ENCODE data around the gene SYTL1. TPM values are rescaled to one million over a fixed set of nuclear protein-coding genes. Genes with fewer than 3 reads are reported as not detected.
A peak's percentile ranks its signal among the peaks of the same experiment; 100 is the strongest.

Gene SYTL1
- total and polyA plus RNA-seq, 2 donors = 49.4 to 167 TPM

DNA sequence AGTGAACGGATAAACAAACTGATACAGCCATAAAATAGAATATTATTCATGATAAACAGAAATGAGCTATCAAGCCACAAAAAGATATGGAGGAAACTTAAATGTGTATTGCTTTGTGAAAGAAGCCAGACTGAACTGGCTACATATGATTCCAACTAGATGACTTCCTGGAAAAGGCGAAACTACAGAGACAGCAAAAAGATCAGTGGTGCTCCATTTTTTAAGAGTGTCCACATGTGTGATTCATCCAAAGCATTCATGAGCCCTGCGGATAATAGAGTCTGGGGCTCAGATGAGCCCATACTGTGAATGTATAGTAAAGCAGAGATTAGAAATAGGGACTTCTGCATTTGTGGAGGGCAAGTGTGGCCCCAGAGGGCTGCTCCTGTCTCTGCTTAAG, 27.7 kb upstream of the SYTL1 start:
- Histone ChIP-seq H3K27me3 (ENCODE audit: control insufficient read depth in 2 of 2, insufficient read depth in 1 of 2, low read length in 1 of 2) (no peaks in the 10 kb centered on the region), H3K36me3 (ENCODE audit: control insufficient read depth in 2 of 2, insufficient read depth in 2 of 2, low read length in 1 of 2) (no peaks in the 10 kb centered on the region), H3K4me3 (ENCODE audit: low read length in 2 of 2) (no peak overlapping the region), H3K4me1 (ENCODE audit: control insufficient read depth in 2 of 2, insufficient read depth in 2 of 2, low read length in 2 of 2) (no peaks in the 10 kb centered on the region), H3K9me3 (ENCODE audit: control insufficient read depth in 2 of 2, insufficient read depth in 1 of 2, low read length in 1 of 2) (no peaks in the 10 kb centered on the region), H3K27ac (ENCODE audit: low read depth in 1 of 2, low read length in 1 of 2) (no peak overlapping the region)
- WGBS = 93% methylated on average over 3 of the region's 3 CpGs
- no peak for DNase-seq (ENCODE audit: low read depth in 6 of 9, low spot score in 9 of 9)

DNA sequence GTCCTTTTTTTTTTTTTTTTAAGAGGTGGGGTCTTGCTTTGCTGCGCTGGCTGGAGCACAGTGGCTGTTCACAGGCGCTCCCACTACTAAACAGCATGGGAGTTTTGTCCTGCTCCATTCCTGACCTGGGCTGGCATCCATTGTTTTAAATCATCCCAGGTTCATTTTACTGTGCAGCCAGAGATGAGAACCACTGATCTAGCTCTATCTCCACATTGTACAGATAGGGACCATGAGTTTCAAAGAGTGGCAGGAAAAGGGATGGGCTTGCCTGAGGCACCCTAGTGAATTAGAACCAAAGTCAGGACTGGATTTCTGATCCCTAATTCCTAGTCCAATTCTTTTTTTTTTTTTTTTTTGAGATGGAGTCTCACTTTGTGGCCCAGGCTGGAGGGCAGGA, 27.1 kb upstream of the SYTL1 start:
- Histone ChIP-seq H3K27me3 (ENCODE audit: control insufficient read depth in 2 of 2, insufficient read depth in 1 of 2, low read length in 1 of 2) (peaks cover 1 to 3% of the 10 kb centered on the region in 2 donors), H3K27ac (ENCODE audit: low read depth in 1 of 2, low read length in 1 of 2) (no peak overlapping the region), H3K4me3 (ENCODE audit: low read length in 2 of 2) (no peak overlapping the region), H3K36me3 (ENCODE audit: control insufficient read depth in 2 of 2, insufficient read depth in 2 of 2, low read length in 1 of 2) (no peaks in the 10 kb centered on the region), H3K4me1 (ENCODE audit: control insufficient read depth in 2 of 2, insufficient read depth in 2 of 2, low read length in 2 of 2) (no peaks in the 10 kb centered on the region), H3K9me3 (ENCODE audit: control insufficient read depth in 2 of 2, insufficient read depth in 1 of 2, low read length in 1 of 2) (no peaks in the 10 kb centered on the region)
- WGBS = 92% methylated on average over 2 of the region's 2 CpGs
- no peak for DNase-seq (ENCODE audit: low read depth in 6 of 9, low spot score in 9 of 9)

DNA sequence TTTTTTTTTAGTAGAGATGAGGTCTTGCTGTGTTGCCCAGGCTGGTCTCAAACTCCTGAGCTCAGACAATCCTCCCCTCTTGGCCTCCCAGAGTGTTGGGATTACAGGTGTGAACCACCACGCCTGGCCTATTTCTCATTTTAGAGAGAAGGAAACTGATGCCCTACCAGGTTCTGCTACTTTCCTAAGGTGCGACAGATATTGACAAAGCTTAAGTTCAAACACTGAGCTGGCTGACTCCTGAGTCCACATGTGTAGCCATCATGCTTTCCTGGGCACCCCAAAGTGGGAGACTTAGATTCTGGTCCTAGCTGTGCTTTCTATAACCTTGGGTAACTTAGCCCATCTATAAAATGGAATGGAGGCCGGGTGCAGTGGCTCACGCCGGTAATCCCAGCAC, 25.0 kb upstream of the SYTL1 start:
- H3K4me1 ChIP-seq (ENCODE audit: control insufficient read depth in 2 of 2, insufficient read depth in 2 of 2, low read length in 2 of 2) = no peaks in the 10 kb centered on the region
- no peak overlapping the region for H3K4me3 ChIP-seq (ENCODE audit: low read length in 2 of 2)
- peaks cover 3% of the 10 kb centered on the region in 2 donors for H3K27me3 ChIP-seq (ENCODE audit: control insufficient read depth in 2 of 2, insufficient read depth in 1 of 2, low read length in 1 of 2)
- DNase-seq (ENCODE audit: low read depth in 6 of 9, low spot score in 9 of 9) = no peak
- no peak overlapping the region for H3K27ac ChIP-seq (ENCODE audit: low read depth in 1 of 2, low read length in 1 of 2)
- no peaks in the 10 kb centered on the region for H3K9me3 ChIP-seq (ENCODE audit: control insufficient read depth in 2 of 2, insufficient read depth in 1 of 2, low read length in 1 of 2)
- WGBS = 94% methylated on average over 5 of the region's 5 CpGs
- no peaks in the 10 kb centered on the region for H3K36me3 ChIP-seq (ENCODE audit: control insufficient read depth in 2 of 2, insufficient read depth in 2 of 2, low read length in 1 of 2)

DNA sequence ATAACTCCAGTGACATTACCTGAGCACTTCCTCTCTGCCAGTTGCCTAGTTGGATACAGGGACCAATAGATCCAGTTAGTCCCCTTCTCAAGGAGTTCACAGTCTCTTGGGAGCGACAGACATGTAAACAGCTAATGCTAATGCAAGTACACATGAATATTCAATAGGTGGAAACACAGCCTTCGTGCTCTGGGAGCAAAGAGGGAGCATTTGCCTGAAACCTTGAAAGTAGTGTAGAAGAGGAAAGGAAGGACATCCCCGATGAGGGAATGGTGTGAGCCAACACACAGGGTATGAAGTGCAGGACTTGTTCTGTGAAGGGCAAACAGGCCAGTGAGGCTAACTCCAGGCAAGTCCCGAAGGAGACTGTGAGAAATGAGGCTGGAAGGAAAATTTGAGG, 23.7 kb upstream of the SYTL1 start:
- Histone ChIP-seq H3K36me3 (ENCODE audit: control insufficient read depth in 2 of 2, insufficient read depth in 2 of 2, low read length in 1 of 2) (no peaks in the 10 kb centered on the region), H3K9me3 (ENCODE audit: control insufficient read depth in 2 of 2, insufficient read depth in 1 of 2, low read length in 1 of 2) (no peaks in the 10 kb centered on the region), H3K27me3 (ENCODE audit: control insufficient read depth in 2 of 2, insufficient read depth in 1 of 2, low read length in 1 of 2) (peaks cover 3% of the 10 kb centered on the region in 2 donors), H3K27ac (ENCODE audit: low read depth in 1 of 2, low read length in 1 of 2) (no peak overlapping the region), H3K4me1 (ENCODE audit: control insufficient read depth in 2 of 2, insufficient read depth in 2 of 2, low read length in 2 of 2) (peaks cover 5 to 6% of the 10 kb centered on the region in 2 donors), H3K4me3 (ENCODE audit: low read length in 2 of 2) (no peak overlapping the region)
- 67% methylated on average over 4 of the region's 4 CpGs for WGBS
- DNase-seq (ENCODE audit: low read depth in 6 of 9, low spot score in 9 of 9) = no peak

DNA sequence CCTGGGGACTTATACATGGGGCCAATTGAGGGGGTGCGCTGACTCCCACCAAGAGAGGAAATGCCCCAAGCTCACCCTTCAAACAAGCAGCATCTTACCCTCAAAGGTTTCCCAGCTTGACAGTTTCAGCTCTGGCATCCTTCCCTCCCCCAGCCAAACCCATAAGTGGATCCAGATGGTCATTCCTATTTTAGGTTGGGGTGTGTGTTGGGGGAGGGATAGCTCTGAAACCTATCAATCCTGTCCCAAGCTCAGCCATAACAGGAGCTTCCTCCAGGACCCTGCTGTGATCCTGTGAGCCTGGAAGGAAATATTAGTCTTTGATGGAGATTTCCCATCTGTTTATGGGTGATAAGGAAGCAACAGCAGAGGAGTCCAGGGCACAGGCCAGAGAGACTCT, 23.2 kb upstream of the SYTL1 start:
- Histone ChIP-seq H3K27me3 (ENCODE audit: control insufficient read depth in 2 of 2, insufficient read depth in 1 of 2, low read length in 1 of 2) (peaks cover 3% of the 10 kb centered on the region in 2 donors), H3K4me3 (ENCODE audit: low read length in 2 of 2) (no peak overlapping the region), H3K4me1 (ENCODE audit: control insufficient read depth in 2 of 2, insufficient read depth in 2 of 2, low read length in 2 of 2) (peaks cover 8 to 11% of the 10 kb centered on the region in 2 donors), H3K27ac (ENCODE audit: low read depth in 1 of 2, low read length in 1 of 2) (no peak overlapping the region), H3K36me3 (ENCODE audit: control insufficient read depth in 2 of 2, insufficient read depth in 2 of 2, low read length in 1 of 2) (no peaks in the 10 kb centered on the region), H3K9me3 (ENCODE audit: control insufficient read depth in 2 of 2, insufficient read depth in 1 of 2, low read length in 1 of 2) (no peaks in the 10 kb centered on the region)
- DNase-seq (ENCODE audit: low read depth in 6 of 9, low spot score in 9 of 9) = no peak
- 89% methylated on average over 1 of the region's 1 CpG for WGBS

DNA sequence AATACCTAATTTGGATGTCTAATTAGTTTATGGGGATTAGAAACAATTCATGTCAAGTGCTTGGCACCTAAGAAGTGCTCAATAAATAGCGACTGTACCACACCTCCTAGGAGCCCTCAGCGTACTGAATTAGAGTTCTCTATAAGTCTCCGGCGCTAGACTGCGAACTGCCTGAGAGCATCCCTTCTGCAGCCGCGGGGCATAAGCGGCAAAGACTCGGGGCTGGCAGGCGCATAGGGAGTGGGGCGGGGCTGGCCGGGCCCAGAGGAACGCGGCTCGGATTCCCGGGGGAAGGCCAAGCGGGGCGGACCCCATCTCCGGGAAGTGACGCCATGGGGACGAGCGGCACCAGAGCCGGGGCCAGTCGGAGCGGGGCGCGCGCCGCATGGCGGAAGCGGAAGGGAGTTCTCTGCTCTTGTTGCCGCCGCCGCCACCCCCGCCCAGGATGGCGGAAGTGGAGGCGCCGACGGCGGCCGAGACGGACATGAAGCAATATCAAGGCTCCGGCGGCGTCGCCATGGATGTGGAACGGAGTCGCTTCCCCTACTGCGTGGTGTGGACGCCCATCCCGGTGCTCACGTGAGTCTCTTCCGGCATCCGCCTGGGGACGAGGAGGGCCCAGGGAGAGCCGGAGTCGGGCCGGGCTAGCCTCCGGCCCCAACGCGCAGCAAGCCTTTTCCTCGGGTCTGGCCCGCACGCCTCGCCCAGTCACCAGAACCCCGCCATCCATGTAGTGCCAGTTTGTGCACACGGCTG, 19.8 kb upstream of the SYTL1 start, which contains the start of gene TMEM222:
TSS of gene TMEM222 (plus strand) at position 351 of the 756 bp plus-strand sequence. CDS start at position 386, 35 bp downstream.
- Histone ChIP-seq H3K27me3 (ENCODE audit: control insufficient read depth in 2 of 2, insufficient read depth in 1 of 2, low read length in 1 of 2) (peaks cover 3% of the 10 kb centered on the region in 2 donors), H3K9me3 (ENCODE audit: control insufficient read depth in 2 of 2, insufficient read depth in 1 of 2, low read length in 1 of 2) (no peaks in the 10 kb centered on the region), H3K4me3 (ENCODE audit: low read length in 2 of 2) (peak within 1 kb of the TSS; percentile 81 to 82), H3K36me3 (ENCODE audit: control insufficient read depth in 2 of 2, insufficient read depth in 2 of 2, low read length in 1 of 2) (peaks cover 18 to 29% of the 10 kb centered on the region in 2 donors), H3K27ac (ENCODE audit: low read depth in 1 of 2, low read length in 1 of 2) (peak within 1 kb of the TSS; percentile 77 to 79), H3K4me1 (ENCODE audit: control insufficient read depth in 2 of 2, insufficient read depth in 2 of 2, low read length in 2 of 2) (peaks cover 8 to 13% of the 10 kb centered on the region in 2 donors)
- WGBS = under 1% methylated on average over 67 of the region's 67 CpGs
- peak; percentile 76 to 98 (median 94) for DNase-seq (ENCODE audit: low read depth in 6 of 9, low spot score in 9 of 9)

DNA sequence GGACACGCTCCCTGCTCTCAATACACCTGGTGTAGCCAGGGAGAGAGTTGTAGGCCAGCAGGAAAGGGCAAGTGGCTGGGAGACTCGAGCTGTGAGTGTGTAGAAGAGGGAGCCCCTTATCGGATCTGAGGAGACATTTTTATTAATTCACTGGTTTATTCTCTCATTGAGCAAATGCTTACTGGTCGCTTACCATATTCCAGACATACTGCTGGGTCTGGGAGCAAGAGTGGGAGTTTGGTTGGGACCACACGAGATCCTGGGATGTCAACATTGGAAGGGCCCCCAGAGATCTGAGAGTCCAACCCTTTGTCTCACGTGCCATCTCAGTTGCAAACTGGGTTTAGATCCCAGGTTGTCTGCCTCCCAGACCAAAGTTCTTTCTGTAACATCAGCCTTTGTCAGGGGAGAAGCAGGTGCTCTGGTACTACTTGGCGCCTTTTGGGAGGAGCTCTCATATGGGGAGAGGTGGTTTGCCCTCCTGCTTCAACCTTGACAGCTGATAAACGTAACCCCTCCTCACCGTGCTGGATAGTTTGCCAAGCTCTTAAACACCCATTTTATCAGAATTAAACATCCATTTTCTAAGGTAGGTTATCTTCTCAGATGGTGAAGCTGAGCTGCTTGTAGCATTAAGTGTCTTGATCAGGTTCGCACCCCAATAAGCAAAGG, 19.1 kb upstream of the SYTL1 start:
- H3K4me1 ChIP-seq (ENCODE audit: control insufficient read depth in 2 of 2, insufficient read depth in 2 of 2, low read length in 2 of 2) = peaks cover 8 to 13% of the 10 kb centered on the region in 2 donors
- peak overlapping the region; percentile 77 to 79 for H3K27ac ChIP-seq (ENCODE audit: low read depth in 1 of 2, low read length in 1 of 2)
- peaks cover 20 to 33% of the 10 kb centered on the region in 2 donors for H3K36me3 ChIP-seq (ENCODE audit: control insufficient read depth in 2 of 2, insufficient read depth in 2 of 2, low read length in 1 of 2)
- peaks cover 3% of the 10 kb centered on the region in 2 donors for H3K27me3 ChIP-seq (ENCODE audit: control insufficient read depth in 2 of 2, insufficient read depth in 1 of 2, low read length in 1 of 2)
- WGBS = 13% methylated on average over 10 of the region's 10 CpGs
- peak overlapping the region; percentile 81 to 82 for H3K4me3 ChIP-seq (ENCODE audit: low read length in 2 of 2)
- DNase-seq (ENCODE audit: low read depth in 6 of 9, low spot score in 9 of 9) = peak in 2 of 9 donors; percentile 17 to 34
- H3K9me3 ChIP-seq (ENCODE audit: control insufficient read depth in 2 of 2, insufficient read depth in 1 of 2, low read length in 1 of 2) = no peaks in the 10 kb centered on the region

DNA sequence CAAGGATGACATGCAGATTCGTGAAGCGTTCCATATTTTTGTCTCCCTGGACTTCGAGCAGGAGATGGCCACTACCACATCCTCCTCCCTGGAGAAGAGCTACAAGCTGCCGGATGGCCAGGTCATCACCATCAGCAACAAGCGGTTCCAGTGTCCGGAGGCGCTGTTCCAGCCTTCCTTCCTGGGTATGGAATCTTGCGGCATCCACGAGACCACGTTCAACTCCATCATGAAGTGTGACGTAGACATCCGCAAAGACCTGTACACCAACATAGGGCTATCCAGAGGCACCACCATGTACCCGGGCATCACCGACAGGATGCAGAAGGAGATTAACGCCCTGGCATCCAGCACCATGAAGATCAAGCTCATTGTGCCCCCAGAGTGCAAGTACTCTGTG, 16.5 kb upstream of the SYTL1 start:
- H3K4me3 ChIP-seq (ENCODE audit: low read length in 2 of 2) = no peak overlapping the region
- DNase-seq (ENCODE audit: low read depth in 6 of 9, low spot score in 9 of 9) = no peak
- H3K27ac ChIP-seq (ENCODE audit: low read depth in 1 of 2, low read length in 1 of 2) = no peak overlapping the region
- 98% methylated on average over 15 of the region's 15 CpGs for WGBS
- peaks cover 8 to 13% of the 10 kb centered on the region in 2 donors for H3K4me1 ChIP-seq (ENCODE audit: control insufficient read depth in 2 of 2, insufficient read depth in 2 of 2, low read length in 2 of 2)
- H3K27me3 ChIP-seq (ENCODE audit: control insufficient read depth in 2 of 2, insufficient read depth in 1 of 2, low read length in 1 of 2) = no peaks in the 10 kb centered on the region
- H3K9me3 ChIP-seq (ENCODE audit: control insufficient read depth in 2 of 2, insufficient read depth in 1 of 2, low read length in 1 of 2) = no peaks in the 10 kb centered on the region
- H3K36me3 ChIP-seq (ENCODE audit: control insufficient read depth in 2 of 2, insufficient read depth in 2 of 2, low read length in 1 of 2) = peaks cover 33 to 53% of the 10 kb centered on the region in 2 donors

DNA sequence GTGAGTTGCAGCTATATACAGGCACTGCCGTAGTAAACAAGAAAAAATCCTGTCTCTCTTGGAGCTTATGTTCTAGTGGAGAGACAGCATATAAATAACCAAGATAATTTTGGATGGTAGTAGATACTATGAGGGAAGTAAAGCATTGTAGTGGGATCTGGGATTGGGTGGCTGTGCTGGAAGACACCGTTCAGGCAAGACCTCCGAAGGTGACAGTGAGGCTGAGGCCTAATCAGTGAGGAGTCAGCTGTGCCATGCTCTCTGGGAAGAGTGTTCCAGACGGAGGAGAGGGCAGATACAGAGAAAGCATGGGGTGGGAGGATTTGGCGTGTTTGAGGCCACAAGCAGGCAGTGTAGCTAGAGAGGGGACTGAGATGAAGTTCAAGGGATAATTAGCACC, 13.9 kb upstream of the SYTL1 start:
- Histone ChIP-seq H3K27ac (ENCODE audit: low read depth in 1 of 2, low read length in 1 of 2) (no peak overlapping the region), H3K9me3 (ENCODE audit: control insufficient read depth in 2 of 2, insufficient read depth in 1 of 2, low read length in 1 of 2) (no peaks in the 10 kb centered on the region), H3K27me3 (ENCODE audit: control insufficient read depth in 2 of 2, insufficient read depth in 1 of 2, low read length in 1 of 2) (no peaks in the 10 kb centered on the region), H3K4me3 (ENCODE audit: low read length in 2 of 2) (no peak overlapping the region), H3K36me3 (ENCODE audit: control insufficient read depth in 2 of 2, insufficient read depth in 2 of 2, low read length in 1 of 2) (peaks cover 56 to 79% of the 10 kb centered on the region in 2 donors), H3K4me1 (ENCODE audit: control insufficient read depth in 2 of 2, insufficient read depth in 2 of 2, low read length in 2 of 2) (peaks cover 5 to 10% of the 10 kb centered on the region in 2 donors)
- no peak for DNase-seq (ENCODE audit: low read depth in 6 of 9, low spot score in 9 of 9)
- 97% methylated on average over 5 of the region's 5 CpGs for WGBS
